HL-60 (cell line): ENCODE measurements around the gene DNM3.
"Not testable (repeated sequence)": the region's sequence is repeated elsewhere in the genome, so short reads cannot be mapped to it uniquely, and the experiment has no call there.

Experiments
- DNase-seq, 2 experiments: peaks; one replicate each; pipeline ENCODE4 v3.0.0-alpha.2; 2010 to 2020; ENCODE audit warnings: low read depth in 1 of 2, low spot score in 1 of 2
- H3K27ac ChIP-seq: fragments of 250-450 bp; sonication (Bioruptor Pico); replicated peaks from 2 replicates; pipeline ENCODE4 v1.5.1; 2020; ENCODE audit warnings: mild to moderate bottlenecking, moderate library complexity
- H3K27me3 ChIP-seq: fragments of 250-450 bp; sonication (Bioruptor Pico); 2 replicates; pipeline ENCODE4 v1.5.1; 2021; ENCODE audit warnings: mild to moderate bottlenecking, moderate library complexity; ENCODE audit not compliant: insufficient read depth, poor library complexity, severe bottlenecking
- H3K4me3 ChIP-seq: replicated peaks from 2 replicates; pipeline ENCODE4 v1.5.1; 2011; ENCODE audit warnings: mild to moderate bottlenecking, control low read depth, low read length; ENCODE audit not compliant: insufficient read depth
- CTCF ChIP-seq: IDR thresholded peaks from one replicate; pipeline ENCODE4 v1.5.1; 2011; ENCODE audit warnings: low read length, control low read depth, inconsistent platforms; ENCODE audit not compliant: insufficient read depth
- GABPA ChIP-seq: IDR thresholded peaks from 2 replicates; pipeline ENCODE4 v1.6.1; 2012; ENCODE audit warnings: low read depth
- POLR2AphosphoS5 ChIP-seq: IDR thresholded peaks from 2 replicates; pipeline ENCODE4 v1.6.1; 2012; ENCODE audit warnings: low read depth
- REST ChIP-seq: IDR thresholded peaks from 2 replicates; pipeline ENCODE4 v1.6.1; 2012; ENCODE audit warnings: low read depth; ENCODE audit not compliant: insufficient replicate concordance
- SPI1 ChIP-seq: IDR thresholded peaks from 2 replicates; pipeline ENCODE4 v1.6.1; 2012; ENCODE audit warnings: low read depth, mild to moderate bottlenecking, borderline replicate concordance

The DNM3 gene

GRCh38 chr1:172071746-172072145 lies 230.4 kb downstream of the DNM3 start:
- no peak overlapping the region for H3K27ac ChIP-seq
- no peak overlapping the region for H3K4me3 ChIP-seq
- DNase-seq = no peak
- H3K27me3 ChIP-seq = no peaks in the 10 kb centered on the region
- TF ChIP-seq GABPA = no peak
- no peak for TF ChIP-seq REST
- TF ChIP-seq POLR2AphosphoS5 = no peak
- no peak for TF ChIP-seq SPI1
- no peak for TF ChIP-seq CTCF

GRCh38 chr1:172079859-172080258 lies 238.6 kb downstream of the DNM3 start:
- not testable (repeated sequence) for DNase-seq, H3K4me3 ChIP-seq, H3K27me3 ChIP-seq, H3K27ac ChIP-seq

GRCh38 chr1:172083191-172083590 lies 241.9 kb downstream of the DNM3 start:
- Histone ChIP-seq H3K27ac (no peak overlapping the region), H3K4me3 (no peak overlapping the region), H3K27me3 (no peaks in the 10 kb centered on the region)
- no peak for DNase-seq
- TF ChIP-seq SPI1 (no peak), REST (no peak), GABPA (no peak), POLR2AphosphoS5 (no peak), CTCF (no peak)

GRCh38 chr1:172084876-172085275 lies 243.6 kb downstream of the DNM3 start:
- Histone ChIP-seq H3K4me3 (no peak overlapping the region), H3K27ac (no peak overlapping the region), H3K27me3 (no peaks in the 10 kb centered on the region)
- DNase-seq = no peak
- TF ChIP-seq SPI1 = no peak
- TF ChIP-seq CTCF = no peak
- no peak for TF ChIP-seq GABPA
- no peak for TF ChIP-seq POLR2AphosphoS5
- TF ChIP-seq REST = no peak
